H1 (cell line): Measurements from ENCODE around the gene ATP1A3. TPM values are rescaled to one million over a fixed set of nuclear protein-coding genes. Genes with fewer than 3 reads are reported as not detected.

Source experiments
- CTCF ChIA-PET: fragments of 300-600 bp; sonication (Branson Sonifier 250); formaldehyde crosslinking; loops from one replicate; lab custom pipeline; 2021; ENCODE audit not compliant: partially characterized antibody; lab: Charles Lee
- POLR2A ChIA-PET: fragments of 300-600 bp; sonication (Branson Sonifier 250); formaldehyde crosslinking; loops from one replicate; lab custom pipeline; 2021; ENCODE audit warnings: inconsistent platforms; ENCODE audit not compliant: partially characterized antibody; lab: Charles Lee
- DNase-seq, 2 experiments: peaks; one replicate each; pipeline versions ENCODE4 v3.0.0 to v3.0.0-alpha.2; 2010 to 2022; ENCODE audit warnings: low spot score in 2 of 2, low read depth in 1 of 2, mixed read lengths in 1 of 2
- FAIRE-seq: peaks from 2 replicates; lab custom pipeline; 2011; peaks lifted over from hg19 to GRCh38; lab: Jason Lieb, UNC
- H2AFZ ChIP-seq: 2 replicates; pipeline ENCODE4 v1.8.1; 2012; ENCODE audit warnings: low read length, inconsistent platforms
- H2AK5ac ChIP-seq: 2 replicates; pipeline ENCODE4 v1.6.1; 2013; ENCODE audit warnings: low read depth, low read length
- H2BK120ac ChIP-seq: replicated peaks from 2 replicates; pipeline ENCODE3; 2013; ENCODE audit warnings: low read depth, low read length, inconsistent platforms
- H2BK12ac ChIP-seq: 2 replicates; pipeline ENCODE4 v1.6.1; 2013; ENCODE audit warnings: low read depth, low read length
- H2BK15ac ChIP-seq: 2 replicates; pipeline ENCODE4 v1.6.1; 2013; ENCODE audit warnings: low read length
- H2BK20ac ChIP-seq: 2 replicates; pipeline ENCODE4 v1.6.1; 2013; ENCODE audit warnings: low read length
- H2BK5ac ChIP-seq: 2 replicates; pipeline ENCODE4 v1.6.1; 2013; ENCODE audit warnings: low read depth, low read length
- H3K14ac ChIP-seq: 2 replicates; pipeline ENCODE4 v1.6.1; 2013; ENCODE audit warnings: inconsistent platforms; ENCODE audit not compliant: insufficient read length
- H3K18ac ChIP-seq: 2 replicates; pipeline ENCODE4 v1.6.1; 2013; ENCODE audit warnings: low read length; ENCODE audit errors: extremely low read depth
- H3K23ac ChIP-seq: 2 replicates; pipeline ENCODE4 v1.6.1; 2013; ENCODE audit warnings: inconsistent platforms; ENCODE audit not compliant: insufficient read length
- H3K23me2 ChIP-seq: 2 replicates; pipeline ENCODE4 v1.6.1; 2013; ENCODE audit warnings: low read depth, low read length
- H3K27ac ChIP-seq: 2 replicates; pipeline ENCODE4 v1.6.1; 2011; ENCODE audit warnings: low read depth, low read length, inconsistent platforms
- H3K27me3 ChIP-seq, 4 experiments: replicated peaks in 1 of 4; 1 replicate in 1 of 4; 2 replicates in 3 of 4; pipeline versions ENCODE4 v1.6.1 to v1.8.1; 2011 to 2013; ENCODE audit warnings: low read length in 3 of 4, mild to moderate bottlenecking in 3 of 4, inconsistent platforms in 2 of 4, mixed read lengths in 2 of 4, moderate library complexity in 1 of 4; ENCODE audit not compliant: control insufficient read depth in 3 of 4, insufficient read depth in 3 of 4; ENCODE audit errors: extremely low read depth in 1 of 4
- H3K36me3 ChIP-seq, 4 experiments: 2 replicates each; pipeline versions ENCODE4 v1.6.1 to v1.8.1; 2011 to 2013; ENCODE audit warnings: mild to moderate bottlenecking in 4 of 4, low read length in 3 of 4, moderate library complexity in 2 of 4, control low read depth in 1 of 4, inconsistent platforms in 1 of 4; ENCODE audit not compliant: insufficient read depth in 4 of 4, control insufficient read depth in 2 of 4
- H3K4ac ChIP-seq: replicated peaks from 2 replicates; pipeline ENCODE3; 2013; ENCODE audit warnings: low read length, low read depth, mixed read lengths, inconsistent platforms; ENCODE audit not compliant: insufficient read length
- H3K4me1 ChIP-seq, 4 experiments: replicated peaks in 1 of 4; 1 replicate in 1 of 4; 2 replicates in 3 of 4; pipeline versions ENCODE4 v1.6.1 to v1.8.1; 2011 to 2013; ENCODE audit warnings: low read length in 3 of 4, inconsistent platforms in 2 of 4, mixed read lengths in 1 of 4; ENCODE audit not compliant: insufficient read depth in 4 of 4, control insufficient read depth in 3 of 4
- H3K4me2 ChIP-seq, 2 experiments: 2 replicates each; pipeline versions ENCODE4 v1.6.1 to v1.8.1; 2011 to 2013; ENCODE audit warnings: low read depth in 2 of 2, low read length in 2 of 2, control low read depth in 1 of 2, inconsistent platforms in 1 of 2, mild to moderate bottlenecking in 1 of 2; ENCODE audit not compliant: insufficient read depth in 1 of 2
- H3K4me3 ChIP-seq, 4 experiments: fragments of 200-600, 300-600 bp in 1 of 4; sonication (generic), shearing (Covaris generic), sonication (Bioruptor Twin) in 1 of 4; 2 replicates each; pipeline versions ENCODE4 v1.5.1 to v1.8.1; 2011 to 2016; ENCODE audit warnings: low read length in 4 of 4, low read depth in 3 of 4, control low read depth in 2 of 4, inconsistent platforms in 2 of 4, mild to moderate bottlenecking in 2 of 4, mixed read lengths in 1 of 4, moderate library complexity in 1 of 4; ENCODE audit not compliant: insufficient read depth in 2 of 4; ENCODE audit errors: extremely low read depth in 1 of 4
- H3K56ac ChIP-seq: replicated peaks from 2 replicates; pipeline ENCODE3; 2013; ENCODE audit warnings: low read depth, mild to moderate bottlenecking, mixed read lengths, low read length, inconsistent platforms; ENCODE audit not compliant: insufficient read length
- H3K79me1 ChIP-seq: 2 replicates; pipeline ENCODE4 v1.6.1; 2013; ENCODE audit warnings: low read depth, low read length, control low read depth
- H3K79me2 ChIP-seq, 2 experiments: 2 replicates each; pipeline versions ENCODE4 v1.6.1 to v1.8.1; 2012 to 2013; ENCODE audit warnings: low read length in 2 of 2, mild to moderate bottlenecking in 2 of 2, inconsistent platforms in 1 of 2; ENCODE audit not compliant: insufficient read depth in 2 of 2, control insufficient read depth in 1 of 2
- H3K9ac ChIP-seq, 4 experiments: replicated peaks in 1 of 4; 1 replicate in 1 of 4; 2 replicates in 3 of 4; pipeline versions ENCODE4 v1.6.1 to v1.8.1; 2011 to 2013; ENCODE audit warnings: low read depth in 3 of 4, low read length in 3 of 4, control low read depth in 2 of 4, mild to moderate bottlenecking in 2 of 4, moderate library complexity in 2 of 4, inconsistent platforms in 1 of 4; ENCODE audit errors: extremely low read depth in 1 of 4
- H3K9me3 ChIP-seq, 2 experiments: 2 replicates each; pipeline versions ENCODE4 v1.6.1 to v1.8.1; 2012 to 2013; ENCODE audit warnings: mild to moderate bottlenecking in 2 of 2, moderate library complexity in 2 of 2, control low read depth in 1 of 2, inconsistent platforms in 1 of 2, low read depth in 1 of 2, low read length in 1 of 2, mixed read lengths in 1 of 2; ENCODE audit not compliant: insufficient read depth in 2 of 2
- H4K20me1 ChIP-seq, 2 experiments: replicated peaks in 1 of 2; 2 replicates each; pipeline versions ENCODE3 to v1.8.1; 2011 to 2013; ENCODE audit warnings: inconsistent platforms in 2 of 2, low read length in 2 of 2, mild to moderate bottlenecking in 1 of 2; ENCODE audit not compliant: insufficient read depth in 2 of 2, control insufficient read depth in 1 of 2
- H4K5ac ChIP-seq: 2 replicates; pipeline ENCODE4 v1.6.1; 2013; ENCODE audit warnings: low read length, low read depth, mixed read lengths, inconsistent platforms; ENCODE audit not compliant: insufficient read length
- H4K8ac ChIP-seq: 2 replicates; pipeline ENCODE4 v1.8.0; 2013; ENCODE audit warnings: mild to moderate bottlenecking, moderate library complexity, low read length, inconsistent platforms; ENCODE audit not compliant: insufficient read depth; ENCODE audit errors: extremely low read depth
- H4K91ac ChIP-seq: replicated peaks from 2 replicates; pipeline ENCODE3; 2013; ENCODE audit warnings: low read length, mixed read lengths, inconsistent platforms; ENCODE audit not compliant: insufficient read length
- E2F6 ChIP-seq: IDR thresholded peaks from 2 replicates; pipeline ENCODE4 v1.6.1; 2012; ENCODE audit warnings: inconsistent platforms
- RFX5 ChIP-seq: IDR thresholded peaks from 2 replicates; pipeline ENCODE4 v1.6.1; 2011; ENCODE audit warnings: low read depth, low read length, improper control_type of control experiment, borderline replicate concordance
- WGBS, 2 experiments: shearing (Covaris generic) in 1 of 2; methylation state at CpG; one replicate each; pipeline versions ENCODE4 v1.1.6 to v1.1.7; 2013 to 2015; ENCODE audit warnings: low lambda C conversion rate in 2 of 2, mixed read lengths in 2 of 2, inconsistent platforms in 1 of 2, low coverage in 1 of 2, missing lambda C conversion rate in 1 of 2; ENCODE audit not compliant: insufficient replicate concordance in 2 of 2, insufficient coverage in 1 of 2, insufficient read length in 1 of 2; ENCODE audit errors: extremely low coverage in 1 of 2, missing lambda C conversion rate in 1 of 2; 5-methylcytosine and 5-hydroxymethylcytosine counted together
- polyA plus RNA-seq, 7 experiments: library from polyadenylated mRNA; depleted of rRNA in 3 of 7; stranded (reverse) in 5 of 7; unstranded in 2 of 7; fragments of >200 nt in 5 of 7; fragments of 200-250 nt in 2 of 7; gene quantifications; 1 replicate in 5 of 7; 2 replicates in 1 of 7; 4 replicates in 1 of 7; pipeline versions ENCODE4 v1.2.1 to v1.2.3, GENCODE V29; 2011 to 2013; ENCODE audit warnings: missing spikeins in 2 of 7, mixed read lengths in 2 of 7
- total RNA-seq: library from RNA; stranded (reverse); fragmentation: NEBNext Ultra II Directional; extraction: Animal tissue kit (Norgen Biotek cat#: 25700); gene quantifications from 2 replicates; pipeline ENCODE4 v1.2.1, GENCODE V29; 2021

Gene ATP1A3
- total and polyA plus RNA-seq, 2 of the 8 experiments (the other 6 are each of a cell fraction or from before 2014, with no cell fraction given), result 11.1 to 41.2 TPM

DNA sequence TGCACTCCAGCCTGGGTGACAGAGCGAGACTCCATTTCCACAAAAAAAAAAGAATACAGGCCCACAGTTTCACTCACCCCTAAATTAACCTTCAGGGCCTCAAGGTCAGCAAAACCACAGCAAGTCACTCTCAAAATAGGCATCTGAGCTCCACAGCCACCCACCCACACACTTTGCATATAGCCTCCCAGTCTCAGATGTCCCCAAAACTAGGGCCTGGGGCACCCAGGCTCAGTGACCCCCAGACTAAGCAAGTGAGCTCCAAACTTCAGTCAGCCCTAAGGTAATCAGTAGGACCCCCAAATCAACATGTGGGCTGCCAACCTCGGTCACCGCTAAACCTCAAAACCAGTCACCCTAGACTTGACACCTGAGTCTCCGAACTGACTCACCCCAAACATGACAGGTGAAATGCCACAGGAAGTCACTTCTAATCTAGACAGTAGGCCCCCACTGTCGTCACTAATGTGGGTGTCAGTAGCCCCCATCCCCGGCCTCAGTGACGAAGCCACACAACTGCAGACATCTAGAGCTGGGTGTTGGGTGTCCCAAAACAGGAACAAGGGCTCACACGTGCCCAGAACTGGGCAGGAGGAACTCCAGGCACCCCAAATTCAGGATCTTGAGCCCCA is 48.8 kb downstream of the ATP1A3 start:
- no peaks in the 10 kb centered on the region for H3K36me3 ChIP-seq
- CTCF ChIA-PET, result interaction anchor here (0.9 to 8.0 kb wide), 9 partner anchors 7 to 153 kb away, joined by 3 to 51 read pairs (median 9); no protein-coding TSS in a partner anchor
- FAIRE-seq, result no peak

More for the DNA sequence above, 48.8 kb downstream of the ATP1A3 start:
- Histone ChIP-seq H3K4me2 (no peak overlapping the region), H3K9me3 (no peaks in the 10 kb centered on the region), H2BK12ac (no peak overlapping the region), H3K4me1 (no peaks in the 10 kb centered on the region; a peak in 1 of 7 replicates), H2BK5ac (no peak overlapping the region), H3K14ac (no peak overlapping the region), H4K8ac (no peak overlapping the region), H4K20me1 (no peaks in the 10 kb centered on the region), H3K27ac (no peak overlapping the region), H3K56ac (no peak overlapping the region), H2BK20ac (no peak overlapping the region), H3K18ac (no peak overlapping the region), H3K79me1 (no peaks in the 10 kb centered on the region), H4K5ac (no peak overlapping the region), H4K91ac (no peak overlapping the region), H2AFZ (no peak overlapping the region), H3K4ac (no peak overlapping the region), H3K23ac (no peak overlapping the region), H2AK5ac (no peak overlapping the region), H3K27me3 (peaks cover 9 to 16% (median 15%) of the 10 kb centered on the region in 4 experiments; a peak in 6 of 7 replicates), H2BK15ac (no peak overlapping the region), H3K9ac (no peak overlapping the region), H3K79me2 (no peaks in the 10 kb centered on the region), H3K23me2 (peaks cover 7% of the 10 kb centered on the region; the same call in 1 of the 2 replicates), H3K4me3 (no peak overlapping the region), H2BK120ac (no peak overlapping the region)
- POLR2A ChIA-PET, result interaction anchor here (1.3 to 5.4 kb wide), 4 partner anchors 73 to 84 kb away, joined by 4 to 26 read pairs (median 10); no protein-coding TSS in a partner anchor
- DNase-seq, result no peak
- TF ChIP-seq E2F6, result no peak
- TF ChIP-seq RFX5, result no peak
- WGBS, 2 experiments, result 85% methylated on average over 8 of the region's 8 CpGs; no CpG with 5 or more reads in 1 of the 2 experiments
